ENCODE measurements around the gene SHISA7. TPM values are rescaled to one million over a fixed set of nuclear protein-coding genes. Genes with fewer than 3 reads are reported as not detected.
A peak's percentile ranks its signal among the peaks of the same experiment; 100 is the strongest.

SHISA7 gene
- total RNA-seq, 2 donors from 2014 or later = not detected

- peak overlapping the region; percentile 89 for H3K27ac ChIP-seq
- peak in 1 of 2 donors; percentile 41 for TF ChIP-seq CTCF (IDR thresholded peaks at IDR 0.05)
- H3K4me3 ChIP-seq = peak overlapping the region in 1 of 2 donors; percentile 19
- peaks cover 11% of the 10 kb centered on the region for H3K36me3 ChIP-seq
- H3K9me3 ChIP-seq = no peaks in the 10 kb centered on the region
- H3K4me1 ChIP-seq = peaks cover 0 to 61% of the 10 kb centered on the region in 2 donors
- no peak for DNase-seq (ENCODE audit: low spot score)
- no peaks in the 10 kb centered on the region for H3K27me3 ChIP-seq
Observed at GRCh38 chr19:55486043-55486970, 43.2 kb upstream of the SHISA7 start.

GRCh38 chr19:55485439-55486011 is 42.4 kb upstream of the SHISA7 start:
- TF ChIP-seq CTCF (IDR thresholded peaks at IDR 0.05) = no peak
- Histone ChIP-seq H3K9me3 (no peaks in the 10 kb centered on the region), H3K27me3 (no peaks in the 10 kb centered on the region), H3K4me3 (peak overlapping the region; percentile 45 to 66), H3K27ac (peak overlapping the region; percentile 89), H3K36me3 (peaks cover 11% of the 10 kb centered on the region), H3K4me1 (peaks cover 0 to 60% of the 10 kb centered on the region in 2 donors)
- DNase-seq (ENCODE audit: low spot score) = no peak

DNA sequence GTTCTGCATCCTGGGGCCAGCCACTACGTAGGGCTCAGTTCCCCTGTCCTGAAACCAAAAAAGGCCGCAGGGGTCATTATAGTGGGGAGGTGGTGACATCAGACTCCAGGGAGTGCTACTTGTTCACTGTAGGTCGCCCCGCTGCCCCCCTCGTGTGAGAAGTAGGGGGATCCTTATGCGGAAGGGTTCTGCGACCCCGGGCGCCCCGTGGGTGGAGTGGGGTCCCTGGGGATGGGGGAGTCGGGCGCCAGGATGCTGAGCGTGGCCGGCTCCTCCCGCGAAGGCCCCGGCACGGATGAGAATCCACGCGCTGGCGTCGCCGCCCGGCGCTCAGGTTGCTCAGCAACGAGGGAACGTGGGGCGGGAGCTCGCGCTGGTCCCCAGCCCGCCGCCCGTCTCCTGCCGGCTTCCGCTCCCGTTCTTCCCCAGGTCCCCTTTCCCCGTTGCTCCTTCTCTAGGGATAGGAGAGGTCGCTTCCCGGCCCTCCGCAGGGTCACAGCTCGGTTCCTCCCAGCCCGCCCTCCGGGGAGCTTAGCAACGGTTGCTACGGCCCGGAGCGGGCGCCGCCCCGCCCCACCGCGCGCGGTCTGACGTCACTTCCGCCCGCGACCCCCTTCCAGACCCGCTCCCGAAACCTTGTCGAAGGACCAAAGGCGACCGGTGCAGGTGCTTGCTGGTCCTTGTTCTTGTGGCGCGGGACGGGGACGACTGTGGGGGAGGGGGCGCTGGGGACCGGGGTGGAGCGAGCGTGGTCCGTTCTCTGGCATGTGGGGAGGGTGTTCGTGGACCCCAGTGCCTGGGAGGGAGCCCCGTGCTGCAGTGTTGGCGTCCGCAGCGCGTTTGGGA is 41.7 kb upstream of the SHISA7 start, which contains the start of gene NAT14:
Gene NAT14, plus strand, starts transcription at position 596 of the 846 bp plus-strand sequence. CDS start 521 bp downstream, outside the sequence.
- H3K4me3 ChIP-seq = peak within 1 kb of the TSS; percentile 45 to 66
- peak within 1 kb of the TSS; percentile 89 for H3K27ac ChIP-seq
- no peaks in the 10 kb centered on the region for H3K9me3 ChIP-seq
- no peak for TF ChIP-seq CTCF (IDR thresholded peaks at IDR 0.05)
- H3K4me1 ChIP-seq = peaks cover 0 to 60% of the 10 kb centered on the region in 2 donors
- no peak for DNase-seq (ENCODE audit: low spot score)
- no peaks in the 10 kb centered on the region for H3K27me3 ChIP-seq
- peaks cover 11% of the 10 kb centered on the region for H3K36me3 ChIP-seq

GRCh38 chr19:55483706-55484592 is 40.8 kb upstream of the SHISA7 start:
- H3K4me3 ChIP-seq = peak overlapping the region in 1 of 2 donors; percentile 66
- H3K27ac ChIP-seq = peak overlapping the region; percentile 89
- peaks cover 0 to 62% of the 10 kb centered on the region in 2 donors for H3K4me1 ChIP-seq
- no peak for DNase-seq (ENCODE audit: low spot score)
- no peaks in the 10 kb centered on the region for H3K27me3 ChIP-seq
- H3K36me3 ChIP-seq = peaks cover 11% of the 10 kb centered on the region
- no peaks in the 10 kb centered on the region for H3K9me3 ChIP-seq
- no peak for TF ChIP-seq CTCF (IDR thresholded peaks at IDR 0.05)

Measured in right atrium auricular region (tissue), 2 donors.